Endothelial cell of umbilical vein (primary cell): ENCODE data around the gene COL26A1.

ENCODE experiments used
- MAX ChIP-seq: IDR thresholded peaks from 2 replicates; pipeline ENCODE4 v1.6.1; 2011; ENCODE audit not compliant: insufficient read depth, insufficient read length
- TF ChIP-seq, protein P1 (sequence below), 2 donors: IDR thresholded peaks; 1 replicate in 1 of 2; 2 replicates in 1 of 2; pipeline ENCODE4 v1.5.1; 2011; ENCODE audit warnings: low read length in 2 of 2, mild to moderate bottlenecking in 2 of 2, moderate library complexity in 2 of 2, control low read depth in 1 of 2, inconsistent platforms in 1 of 2, low read depth in 1 of 2; ENCODE audit not compliant: insufficient read depth in 1 of 2; ENCODE audit errors: extremely low read depth in 1 of 2

DNA sequence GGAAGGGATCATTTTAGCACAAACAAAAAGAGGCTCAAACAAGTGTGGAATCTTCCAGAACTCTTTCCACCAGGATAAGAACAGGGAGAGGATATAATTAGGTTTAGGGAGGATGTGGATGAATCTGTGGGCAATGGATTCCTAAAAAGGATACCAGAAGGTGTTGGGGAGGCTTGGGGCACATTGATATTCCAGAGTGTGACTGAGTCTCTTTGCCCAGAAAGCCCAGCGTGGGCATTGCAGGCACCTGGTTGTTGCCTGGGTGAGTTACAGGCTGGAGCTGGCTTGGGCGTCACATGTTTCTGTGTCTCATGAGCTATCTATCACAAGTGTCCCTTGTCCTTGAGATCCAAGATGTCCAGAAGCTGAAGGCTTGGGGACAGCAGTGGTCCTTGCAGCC is 3.3 kb downstream of the COL26A1 start:
- TF ChIP-seq, protein P1, sequence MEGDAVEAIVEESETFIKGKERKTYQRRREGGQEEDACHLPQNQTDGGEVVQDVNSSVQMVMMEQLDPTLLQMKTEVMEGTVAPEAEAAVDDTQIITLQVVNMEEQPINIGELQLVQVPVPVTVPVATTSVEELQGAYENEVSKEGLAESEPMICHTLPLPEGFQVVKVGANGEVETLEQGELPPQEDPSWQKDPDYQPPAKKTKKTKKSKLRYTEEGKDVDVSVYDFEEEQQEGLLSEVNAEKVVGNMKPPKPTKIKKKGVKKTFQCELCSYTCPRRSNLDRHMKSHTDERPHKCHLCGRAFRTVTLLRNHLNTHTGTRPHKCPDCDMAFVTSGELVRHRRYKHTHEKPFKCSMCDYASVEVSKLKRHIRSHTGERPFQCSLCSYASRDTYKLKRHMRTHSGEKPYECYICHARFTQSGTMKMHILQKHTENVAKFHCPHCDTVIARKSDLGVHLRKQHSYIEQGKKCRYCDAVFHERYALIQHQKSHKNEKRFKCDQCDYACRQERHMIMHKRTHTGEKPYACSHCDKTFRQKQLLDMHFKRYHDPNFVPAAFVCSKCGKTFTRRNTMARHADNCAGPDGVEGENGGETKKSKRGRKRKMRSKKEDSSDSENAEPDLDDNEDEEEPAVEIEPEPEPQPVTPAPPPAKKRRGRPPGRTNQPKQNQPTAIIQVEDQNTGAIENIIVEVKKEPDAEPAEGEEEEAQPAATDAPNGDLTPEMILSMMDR (IDR thresholded peaks at IDR 0.05; ENCODE audit: extremely low read depth in 1 of 2, insufficient read depth in 1 of 2, low read depth in 1 of 2, low read length in 2 of 2), result no peak
- TF ChIP-seq MAX, result no peak
